ENCODE measurements around the gene ORMDL3.

The ORMDL3 gene

GRCh38 chr17:39929646-39930407, 2.4 kb upstream of the ORMDL3 start:
- no peak for DNase-seq (ENCODE audit: low spot score)
- H3K27ac ChIP-seq (ENCODE audit: poor library complexity, severe bottlenecking), result peak overlapping the region; percentile 87

GRCh38 chr17:39928858-39929645, 1.7 kb upstream of the ORMDL3 start:
- H3K9me3 ChIP-seq (ENCODE audit: severe bottlenecking), result no peaks in the 10 kb centered on the region
- H3K4me3 ChIP-seq (ENCODE audit: severe bottlenecking), result no peak overlapping the region
- peaks cover 19% of the 10 kb centered on the region for H3K4me1 ChIP-seq (ENCODE audit: insufficient read depth, poor library complexity, severe bottlenecking)
- H3K27ac ChIP-seq (ENCODE audit: poor library complexity, severe bottlenecking), result peak overlapping the region; percentile 87
- H3K36me3 ChIP-seq (ENCODE audit: low read depth), result no peaks in the 10 kb centered on the region
- ATAC-seq (ENCODE audit: low read depth), result peak; percentile 75
- no peak for TF ChIP-seq CTCF (IDR thresholded peaks at IDR 0.05; ENCODE audit: poor library complexity, severe bottlenecking)
- no peak for DNase-seq (ENCODE audit: low spot score)
- no peaks in the 10 kb centered on the region for H3K27me3 ChIP-seq (ENCODE audit: insufficient read depth, poor library complexity, severe bottlenecking)

More at GRCh38 chr17:39929646-39930407, 2.4 kb upstream of the ORMDL3 start:
- Histone ChIP-seq H3K4me1 (ENCODE audit: insufficient read depth, poor library complexity, severe bottlenecking) (peaks cover 19% of the 10 kb centered on the region), H3K4me3 (ENCODE audit: severe bottlenecking) (no peak overlapping the region), H3K36me3 (ENCODE audit: low read depth) (no peaks in the 10 kb centered on the region), H3K9me3 (ENCODE audit: severe bottlenecking) (no peaks in the 10 kb centered on the region), H3K27me3 (ENCODE audit: insufficient read depth, poor library complexity, severe bottlenecking) (no peaks in the 10 kb centered on the region)
- peak; percentile 61 for ATAC-seq (ENCODE audit: low read depth)
- TF ChIP-seq CTCF (IDR thresholded peaks at IDR 0.05; ENCODE audit: poor library complexity, severe bottlenecking), result no peak

GRCh38 chr17:39927929-39928857, 792 bp upstream of the ORMDL3 start:
- Histone ChIP-seq H3K36me3 (ENCODE audit: low read depth) (peaks cover 5% of the 10 kb centered on the region; the same call in 1 of the 2 replicates), H3K9me3 (ENCODE audit: severe bottlenecking) (no peaks in the 10 kb centered on the region), H3K4me1 (ENCODE audit: insufficient read depth, poor library complexity, severe bottlenecking) (peaks cover 19% of the 10 kb centered on the region), H3K27ac (ENCODE audit: poor library complexity, severe bottlenecking) (peak overlapping the region; percentile 87), H3K4me3 (ENCODE audit: severe bottlenecking) (peak overlapping the region; percentile 59), H3K27me3 (ENCODE audit: insufficient read depth, poor library complexity, severe bottlenecking) (no peaks in the 10 kb centered on the region)
- no peak for DNase-seq (ENCODE audit: low spot score)
- ATAC-seq (ENCODE audit: low read depth), result no peak
- TF ChIP-seq CTCF (IDR thresholded peaks at IDR 0.05; ENCODE audit: poor library complexity, severe bottlenecking), result no peak

GRCh38 chr17:39926588-39927100, 757 bp downstream of the ORMDL3 start:
- peak overlapping the region; percentile 59 for H3K4me3 ChIP-seq (ENCODE audit: severe bottlenecking)
- H3K9me3 ChIP-seq (ENCODE audit: severe bottlenecking), result no peaks in the 10 kb centered on the region
- H3K36me3 ChIP-seq (ENCODE audit: low read depth), result peaks cover 20% of the 10 kb centered on the region
- peaks cover 19% of the 10 kb centered on the region for H3K4me1 ChIP-seq (ENCODE audit: insufficient read depth, poor library complexity, severe bottlenecking)
- ATAC-seq (ENCODE audit: low read depth), result peak; percentile 8; the same call in 2 of the 3 replicates
- peak overlapping the region; percentile 29 for H3K27ac ChIP-seq (ENCODE audit: poor library complexity, severe bottlenecking)
- H3K27me3 ChIP-seq (ENCODE audit: insufficient read depth, poor library complexity, severe bottlenecking), result no peaks in the 10 kb centered on the region
- TF ChIP-seq CTCF (IDR thresholded peaks at IDR 0.05; ENCODE audit: poor library complexity, severe bottlenecking), result no peak
- no peak for DNase-seq (ENCODE audit: low spot score)

All from RWPE2 (cell line).